Sigmoid colon (tissue), 7 donors: ENCODE measurements around the gene NFE2L3. TPM values are rescaled to one million over a fixed set of nuclear protein-coding genes. Genes with fewer than 3 reads are reported as not detected.

ENCODE experiments used
- DNase-seq: peaks from one replicate; pipeline ENCODE4 v3.0.0-alpha.2; 2019
- H3K27ac ChIP-seq, 4 donors: fragments of 200-600 bp; sonication (generic); one replicate each; pipeline ENCODE4 v1.5.1; 2016 to 2019; ENCODE audit warnings: mild to moderate bottlenecking in 1 of 4
- H3K27me3 ChIP-seq, 3 donors: fragments of 200-600 bp; sonication (generic); one replicate each; pipeline ENCODE4 v1.5.1; 2019; ENCODE audit warnings: mild to moderate bottlenecking in 1 of 3
- H3K36me3 ChIP-seq, 4 donors: fragments of 200-600 bp; sonication (generic); one replicate each; pipeline ENCODE4 v1.5.1; 2016 to 2019
- H3K4me1 ChIP-seq, 4 donors: fragments of 200-600 bp; sonication (generic); one replicate each; pipeline ENCODE4 v1.5.1; 2017 to 2019
- H3K4me3 ChIP-seq, 4 donors: fragments of 200-600 bp; sonication (generic); one replicate each; pipeline ENCODE4 v1.5.1; 2017 to 2019; ENCODE audit warnings: mild to moderate bottlenecking in 2 of 4, moderate library complexity in 1 of 4
- H3K9me3 ChIP-seq, 4 donors: fragments of 200-600 bp in 3 of 4; sonication (generic) in 3 of 4; one replicate each; pipeline versions ENCODE4 v1.5.1 to v1.6.1; 2013 to 2019
- CTCF ChIP-seq, 4 experiments: fragments of 450-650 bp in 3 of 4; fragments of 200-600 bp in 1 of 4; IDR thresholded peaks; one replicate each; pipeline ENCODE4 v1.5.1; 2016 to 2019; ENCODE audit warnings: antibody characterized with exemption in 4 of 4, mild to moderate bottlenecking in 3 of 4, moderate library complexity in 2 of 4
- EP300 ChIP-seq, 4 donors: sonication (generic); formaldehyde crosslinking; IDR thresholded peaks; one replicate each; pipeline ENCODE4 v1.6.1; 2017; ENCODE audit warnings: antibody characterized with exemption in 4 of 4
- POLR2A ChIP-seq, 2 donors: fragments of 450-650 bp; IDR thresholded peaks; one replicate each; pipeline ENCODE4 v1.6.1; 2016; ENCODE audit warnings: antibody characterized with exemption in 2 of 2, mild to moderate bottlenecking in 2 of 2, moderate library complexity in 2 of 2
- POLR2AphosphoS5 ChIP-seq, 4 donors: sonication (generic); formaldehyde crosslinking; IDR thresholded peaks; one replicate each; pipeline ENCODE4 v1.6.1; 2017; ENCODE audit warnings: antibody characterized with exemption in 4 of 4
- WGBS, 2 donors: extraction: QIAGEN DNeasy Blood & Tissue Kit; methylation state at CpG; one replicate each; pipeline ENCODE4 v1.1.7; 2013; 5-methylcytosine and 5-hydroxymethylcytosine counted together
- intact Hi-C: fragments of 100-400 bp; cut with DNase I; formaldehyde crosslinking; loops from one replicate; pipeline ENCODE4 v1.15.1; 2023
- polyA plus RNA-seq, 3 donors: library from polyadenylated mRNA; stranded (reverse); fragments of 200-250 nt; gene quantifications; one replicate each; pipeline ENCODE4 v1.2.3, GENCODE V29; 2013
- total RNA-seq, 4 donors: library from RNA; depleted of rRNA; stranded (reverse); fragments of >200 nt; gene quantifications; one replicate each; pipeline ENCODE4 v1.1.0, GENCODE V29; 2016
- donor health status: healthy with polysubstance abuse.
- donor health status: Bipolar disorder and iron deficiency.
- donor health status: healthy.

The NFE2L3 gene
- total and polyA plus RNA-seq, 7 donors: 0.55 to 15.0 (median 1.9) TPM

GRCh38 chr7:26202019-26202990 lies 50.3 kb downstream of the NFE2L3 start:
- peak; percentile 71 for DNase-seq
- H3K36me3 ChIP-seq: peaks cover 0 to 19% (median 4%) of the 10 kb centered on the region in 4 donors
- peak overlapping the region; percentile 97 to 99 (median 98) for H3K27ac ChIP-seq
- intact Hi-C loops: loop anchor here (5.0 to 10.0 kb wide), 4 partner anchors 175 to 1462 kb away; partner anchors contain the start of genes HIBADH and HOXA1
- no peaks in the 10 kb centered on the region for H3K9me3 ChIP-seq
- WGBS, 2 donors: 0 to 1% methylated on average over 68 of the region's 68 CpGs
- no peak for TF ChIP-seq POLR2A (IDR thresholded peaks at IDR 0.05)
- no peak for TF ChIP-seq POLR2AphosphoS5 (IDR thresholded peaks at IDR 0.05)
- no peaks in the 10 kb centered on the region for H3K27me3 ChIP-seq
- peaks cover 0 to 39% (median 33%) of the 10 kb centered on the region in 4 donors for H3K4me1 ChIP-seq
- H3K4me3 ChIP-seq: peak overlapping the region; percentile 83 to 98 (median 94)

GRCh38 chr7:26203016-26203415 lies 51.0 kb downstream of the NFE2L3 start:
- no peak for TF ChIP-seq EP300 (IDR thresholded peaks at IDR 0.05)
- TF ChIP-seq POLR2A (IDR thresholded peaks at IDR 0.05): no peak
- TF ChIP-seq POLR2AphosphoS5 (IDR thresholded peaks at IDR 0.05): no peak
- TF ChIP-seq CTCF (IDR thresholded peaks at IDR 0.05): no peak
- WGBS, 2 donors: 0 to 3% methylated on average over 2 of the region's 2 CpGs
- DNase-seq: no peak
- peaks cover 0 to 21% (median 6%) of the 10 kb centered on the region in 4 donors for H3K36me3 ChIP-seq
- H3K9me3 ChIP-seq: no peaks in the 10 kb centered on the region
- intact Hi-C loops: loop anchor here (5.0 to 10.0 kb wide), 4 partner anchors 174 to 1462 kb away; partner anchors contain the start of genes HIBADH and HOXA1
- H3K4me1 ChIP-seq: peaks cover 0 to 33% (median 28%) of the 10 kb centered on the region in 4 donors
- H3K27ac ChIP-seq: peak overlapping the region; percentile 97 to 99 (median 98)
- H3K4me3 ChIP-seq: peak overlapping the region in 2 of 4 donors; percentile 93 to 98
- H3K27me3 ChIP-seq: no peaks in the 10 kb centered on the region

- Histone ChIP-seq H3K27me3 (no peaks in the 10 kb centered on the region), H3K4me1 (peaks cover 0 to 27% (median 24%) of the 10 kb centered on the region in 4 donors), H3K4me3 (no peak overlapping the region), H3K27ac (no peak overlapping the region), H3K36me3 (peaks cover 0 to 71% (median 30%) of the 10 kb centered on the region in 4 donors), H3K9me3 (no peaks in the 10 kb centered on the region)
- 83 to 85% methylated on average over 5 of the region's 5 CpGs for whole genome bisulfite sequencing, 2 donors
- no peak for DNase-seq
- TF ChIP-seq CTCF (IDR thresholded peaks at IDR 0.05) (no peak), POLR2A (IDR thresholded peaks at IDR 0.05) (no peak), POLR2AphosphoS5 (IDR thresholded peaks at IDR 0.05) (no peak), EP300 (IDR thresholded peaks at IDR 0.05) (no peak)
- intact Hi-C loops: loop anchor here (10.0 kb wide), 1 partner anchor 1457 kb away; the partner anchor contains the start of gene HIBADH
These were observed 56.0 kb downstream of the NFE2L3 start for GRCh38 chr7:26208040-26208439.

- H3K36me3 ChIP-seq: peaks cover 0 to 55% (median 23%) of the 10 kb centered on the region in 4 donors
- WGBS, 2 donors: 92 to 95% methylated on average over 2 of the region's 2 CpGs
- intact Hi-C loops: no loop called here
These were observed 61.1 kb downstream of the NFE2L3 start for GRCh38 chr7:26212921-26213718.

More at GRCh38 chr7:26212921-26213718, 61.1 kb downstream of the NFE2L3 start:
- Histone ChIP-seq H3K27me3 (no peaks in the 10 kb centered on the region), H3K27ac (no peak overlapping the region), H3K9me3 (no peaks in the 10 kb centered on the region), H3K4me3 (no peak overlapping the region), H3K4me1 (no peaks in the 10 kb centered on the region)
- no peak for DNase-seq
- TF ChIP-seq POLR2A (IDR thresholded peaks at IDR 0.05): no peak
- TF ChIP-seq CTCF (IDR thresholded peaks at IDR 0.05): no peak
- no peak for TF ChIP-seq POLR2AphosphoS5 (IDR thresholded peaks at IDR 0.05)
- no peak for TF ChIP-seq EP300 (IDR thresholded peaks at IDR 0.05)
